NCI-H748 (cell line): Measurements from ENCODE around the gene CCDC192.
"Not testable (repeated sequence)": the region's sequence is repeated elsewhere in the genome, so short reads cannot be mapped to it uniquely, and the experiment has no call there.

Experiments
- DNase-seq: peaks from one replicate; lab custom pipeline; 2025; ENCODE audit not compliant: unreplicated experiment; lab: John Stamatoyannopoulos, UW

Gene CCDC192, protein sequence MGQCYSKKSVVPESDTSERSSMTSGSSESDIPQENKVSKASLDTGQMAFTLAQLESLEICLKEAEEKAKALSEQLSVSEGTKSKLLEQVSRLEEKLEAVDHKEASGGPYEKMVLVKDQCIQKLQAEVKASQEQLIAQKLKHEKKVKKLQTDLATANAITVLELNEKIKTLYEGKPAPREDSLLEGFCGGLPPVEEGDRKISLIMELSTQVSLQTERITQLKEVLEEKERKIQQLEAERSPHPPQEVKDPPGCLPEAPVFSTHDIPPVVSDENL

DNA sequence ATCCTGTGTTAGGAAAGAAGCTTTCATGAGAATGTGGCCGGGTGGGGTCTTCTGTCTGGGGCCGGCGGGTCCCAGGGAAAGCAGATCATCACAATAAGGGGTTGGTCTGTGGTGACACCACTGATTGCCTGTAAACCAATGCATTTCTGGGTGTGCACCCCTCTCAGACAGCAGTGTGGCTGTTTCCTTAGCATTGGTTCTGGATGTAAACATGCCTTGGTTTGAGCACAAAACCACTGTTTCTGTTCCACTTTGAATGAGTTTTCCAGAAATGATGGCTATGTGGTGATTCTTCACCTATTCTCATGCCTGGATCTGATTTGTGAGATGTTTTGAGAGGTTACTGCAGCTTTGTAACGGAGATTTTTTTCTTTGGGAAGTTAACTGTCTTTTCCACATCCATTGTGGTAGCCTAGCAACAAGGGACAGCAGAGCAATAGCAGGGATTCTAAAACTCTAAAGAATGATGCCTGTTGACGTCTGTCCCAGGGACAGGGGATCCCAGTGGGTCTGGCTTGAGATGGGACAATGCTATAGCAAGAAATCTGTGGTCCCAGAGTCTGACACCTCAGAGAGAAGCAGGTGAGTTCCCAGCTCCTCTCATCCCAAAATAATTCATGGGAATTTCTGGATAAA is at the start of gene CCDC192:
Gene CCDC192, plus strand, starts transcription at position 466 of the 636 bp plus-strand sequence. Its CDS starts 55 bp downstream, at position 521.
- peak; percentile 13 for DNase-seq

DNA sequence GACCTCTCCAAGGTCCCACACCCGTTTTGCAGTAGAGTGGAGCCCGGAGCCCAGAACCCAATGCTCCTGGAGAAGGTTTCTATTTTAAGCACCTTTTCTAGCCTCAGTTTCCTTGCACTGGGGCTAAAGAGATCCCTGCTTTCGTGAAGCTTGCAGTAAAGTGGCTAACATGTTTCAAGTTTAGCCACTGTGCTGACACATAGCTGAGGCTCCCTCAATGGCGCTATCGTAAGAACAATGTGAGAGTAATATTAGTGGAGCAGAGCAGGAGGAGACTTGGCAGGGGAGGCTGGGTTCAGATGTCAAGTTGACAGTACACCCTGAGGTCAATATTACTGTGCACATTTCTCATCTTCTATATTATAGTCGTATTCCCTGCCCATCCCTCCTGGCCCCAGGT is 46.4 kb upstream of the CCDC192 start:
- DNase-seq: no peak

DNA sequence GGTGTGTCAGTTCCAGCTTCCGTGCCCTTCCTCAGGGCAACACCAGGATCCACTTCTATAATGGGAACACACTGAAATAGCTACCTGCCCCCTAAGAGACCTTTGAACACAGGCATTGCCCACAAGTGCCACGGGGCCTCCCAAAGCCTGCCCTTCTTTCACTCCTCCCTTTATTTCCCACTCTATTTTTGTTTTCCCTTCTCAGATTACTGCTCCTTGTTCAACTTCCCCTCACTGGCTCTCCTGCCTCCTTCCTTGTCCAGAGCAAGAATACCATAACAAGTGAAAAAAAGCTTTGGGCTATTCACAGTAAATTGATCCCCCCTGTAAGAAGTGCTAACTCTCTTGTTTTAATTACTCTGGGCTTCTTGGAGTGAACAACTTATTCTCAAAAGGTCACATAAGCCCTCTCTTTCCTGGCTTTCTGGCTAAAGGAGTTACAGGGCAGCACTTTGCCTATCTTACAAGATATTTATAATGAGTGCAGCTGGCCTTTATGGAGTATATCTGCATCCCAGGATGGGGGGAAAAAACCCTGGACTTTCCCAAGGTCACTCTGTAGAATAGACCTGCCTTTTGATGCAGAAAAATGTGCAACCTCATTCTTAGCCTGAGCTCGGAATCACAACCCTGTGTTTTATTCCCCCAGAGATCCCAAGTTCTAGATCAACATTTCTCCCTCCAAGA is 43.0 kb upstream of the CCDC192 start:
- no peak for DNase-seq

DNA sequence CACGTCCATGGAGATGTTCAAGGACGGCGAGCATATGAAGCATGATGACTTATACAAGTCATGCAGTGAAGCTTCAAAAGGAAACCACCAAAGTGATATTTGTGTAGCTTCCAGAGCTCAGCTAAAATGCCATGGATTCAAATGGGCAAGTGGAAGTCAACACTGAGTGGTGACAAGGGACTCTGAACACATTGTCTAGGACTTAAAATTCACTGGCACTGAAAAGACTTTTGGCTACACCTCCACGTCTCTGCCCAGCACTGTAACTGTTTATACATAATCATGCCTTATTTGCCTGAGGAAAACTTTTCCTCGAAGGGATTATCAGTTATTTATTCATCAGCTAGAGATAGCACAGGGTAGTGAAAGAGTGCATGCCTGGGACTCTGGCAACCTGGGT is 39.1 kb upstream of the CCDC192 start:
- no peak for DNase-seq

DNA sequence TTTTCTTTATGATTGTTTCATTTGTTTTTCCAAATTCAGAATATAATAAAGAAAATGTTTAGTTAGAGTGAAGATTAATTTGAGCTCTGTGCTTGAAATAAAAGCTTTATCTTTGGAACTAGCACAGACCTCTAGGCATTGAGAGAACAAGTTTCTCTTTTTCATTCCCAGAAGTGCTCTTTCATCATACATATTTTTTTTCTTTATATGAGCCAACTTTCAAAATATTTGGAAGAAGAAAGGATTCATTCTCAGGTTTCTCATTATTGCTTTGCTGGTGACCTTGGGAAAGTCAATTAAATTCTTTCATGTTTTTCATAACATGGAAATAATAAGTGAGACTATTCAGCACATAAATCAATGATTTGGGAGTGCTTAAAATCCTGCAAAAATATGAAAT is 37.5 kb upstream of the CCDC192 start:
- DNase-seq: no peak

DNA sequence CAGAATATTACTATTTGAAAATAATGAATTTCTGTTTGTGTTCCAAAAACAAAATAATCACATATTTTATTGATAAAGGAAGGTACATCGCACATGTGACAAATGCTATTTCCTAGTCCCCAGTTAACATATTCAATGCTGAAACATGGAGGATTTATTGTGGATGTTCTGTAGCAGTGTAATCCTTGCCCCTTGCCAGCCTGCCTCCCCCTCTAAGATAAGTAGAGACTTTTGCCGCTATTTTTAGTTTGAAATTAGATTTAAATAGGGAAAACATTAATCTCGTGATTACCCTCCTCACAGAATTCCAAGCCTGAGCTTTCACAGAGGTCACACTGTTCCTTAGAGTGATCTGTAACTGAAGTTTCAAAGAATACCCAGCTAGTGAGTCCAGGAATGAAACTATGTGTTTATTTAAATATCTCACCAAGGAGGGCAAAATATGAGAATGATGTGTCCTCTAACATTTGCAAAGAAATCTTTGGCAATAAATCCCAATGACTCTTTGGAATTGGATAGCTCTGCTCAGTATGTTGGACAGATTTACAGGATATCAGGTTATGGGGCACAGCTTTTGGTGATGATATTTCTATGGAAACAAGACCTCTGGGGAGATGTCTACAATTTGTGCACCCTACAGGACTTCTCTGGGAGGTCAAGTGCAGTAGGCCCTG is 37.0 kb upstream of the CCDC192 start:
- no peak for DNase-seq

DNA sequence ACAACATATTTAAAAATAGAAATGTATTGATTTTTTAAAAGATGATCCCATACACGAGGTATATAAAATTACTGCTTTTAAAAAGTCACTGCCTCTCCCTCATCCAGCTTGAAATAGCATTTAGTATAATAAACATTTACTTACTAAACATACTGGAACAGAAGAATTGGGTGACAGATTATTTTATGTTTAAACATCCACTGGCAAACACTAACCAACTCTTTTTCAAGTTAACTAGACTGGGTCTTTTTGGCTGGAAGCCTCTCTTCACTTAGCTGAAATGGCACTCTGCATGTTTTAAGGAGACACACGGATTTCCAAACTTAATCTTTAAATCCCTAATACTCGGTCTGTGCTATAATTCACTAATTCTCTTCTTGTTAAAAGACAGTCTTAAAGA is 35.3 kb upstream of the CCDC192 start:
- no peak for DNase-seq

DNA sequence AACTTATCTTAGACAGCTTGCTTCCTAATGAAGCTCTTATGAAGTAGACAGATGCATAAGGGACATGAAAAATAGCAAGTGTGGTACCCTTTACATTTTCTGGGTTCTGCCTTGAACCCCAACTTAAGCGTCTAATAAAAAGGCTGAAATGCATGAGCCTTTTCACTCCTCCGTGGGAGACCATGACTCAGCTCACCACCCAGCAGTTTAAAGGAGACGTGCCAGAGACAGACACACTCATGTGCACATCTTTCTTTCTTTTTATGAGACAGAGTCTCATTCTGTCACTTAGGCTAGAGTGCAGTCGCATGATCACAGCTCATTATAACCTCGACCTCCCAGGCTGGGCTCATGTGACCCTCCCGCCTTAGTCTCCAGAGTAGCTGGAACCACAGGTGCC is 32.0 kb upstream of the CCDC192 start:
- no peak for DNase-seq

DNA sequence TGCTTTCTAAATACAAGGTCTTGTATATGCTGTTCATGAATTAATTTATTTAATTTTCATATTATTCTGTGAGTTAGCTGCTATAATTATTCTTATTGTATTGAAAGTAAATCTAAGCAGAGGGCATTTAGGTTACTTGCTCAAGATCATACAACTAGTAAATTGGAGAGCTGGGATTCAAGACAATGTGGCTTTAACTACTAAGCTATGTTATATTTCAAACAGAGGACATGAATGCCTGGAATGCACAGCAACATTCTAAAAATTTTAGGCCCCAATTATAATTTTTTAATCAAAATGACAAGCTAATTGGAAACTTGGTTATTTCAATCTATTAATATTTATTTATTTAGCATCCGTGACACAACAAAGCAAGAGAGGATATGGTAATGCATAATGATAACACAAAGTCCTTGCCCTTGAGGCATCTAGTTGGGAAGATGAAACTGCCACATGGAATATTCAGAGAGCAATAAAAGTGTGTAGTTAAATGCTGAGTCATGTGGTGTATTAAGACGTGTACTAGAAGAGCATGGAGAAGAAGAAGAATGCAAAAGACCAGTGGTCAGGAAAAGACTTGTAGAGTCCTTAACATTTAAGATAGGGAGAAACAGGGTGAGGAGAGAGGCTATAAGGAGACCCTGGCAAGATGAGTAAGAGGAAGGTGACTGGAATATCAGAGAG is 29.9 kb upstream of the CCDC192 start:
- DNase-seq: no peak

DNA sequence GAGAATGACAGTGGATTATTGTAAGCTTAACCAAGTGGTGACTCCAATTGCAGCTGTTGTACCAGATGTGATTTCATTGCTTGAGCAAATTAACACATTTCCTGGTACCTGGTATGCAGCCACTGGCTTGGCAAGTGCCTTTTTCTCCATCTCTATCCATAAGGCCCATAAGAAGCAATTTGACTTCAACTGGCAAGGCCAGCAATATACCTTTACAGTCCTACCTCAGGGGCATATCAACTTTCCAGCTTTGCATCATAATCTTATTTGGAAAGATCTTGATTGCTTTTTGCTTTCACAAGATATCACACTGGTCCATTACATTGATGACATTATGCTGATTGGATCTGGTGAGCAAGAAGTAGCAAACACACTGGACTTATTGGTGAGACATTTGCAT is 26.2 kb upstream of the CCDC192 start:
- DNase-seq: not testable (repeated sequence)

DNA sequence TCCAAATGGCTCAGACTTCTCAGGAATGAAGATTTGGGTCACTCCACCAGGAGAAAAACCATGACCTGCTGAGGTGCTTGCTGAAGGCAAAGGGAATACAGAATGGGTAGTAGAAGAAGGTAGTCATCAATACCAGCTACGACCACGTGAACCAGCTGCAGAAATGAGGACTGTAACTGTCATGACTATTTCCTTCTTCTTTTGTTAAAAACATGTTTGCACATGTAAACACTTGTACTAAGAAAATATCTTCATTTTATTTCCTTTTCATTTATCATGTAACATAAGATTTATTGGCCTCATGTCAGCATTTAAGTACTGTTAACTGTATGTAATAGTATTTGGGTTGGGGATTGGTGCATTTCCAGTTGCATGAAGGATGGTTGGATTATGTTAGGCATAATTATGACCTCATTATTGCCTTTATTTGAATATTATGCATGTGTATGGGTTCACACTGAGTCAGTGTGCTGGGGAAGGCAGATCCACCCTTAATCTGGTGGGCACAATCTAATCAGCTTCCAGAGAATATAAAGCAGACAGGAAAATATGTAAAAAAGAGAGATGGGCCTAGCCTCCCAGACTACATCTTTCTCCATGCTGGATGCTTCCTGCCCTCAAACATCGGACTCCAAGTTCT is 23.4 kb upstream of the CCDC192 start:
- DNase-seq: not testable (repeated sequence)

DNA sequence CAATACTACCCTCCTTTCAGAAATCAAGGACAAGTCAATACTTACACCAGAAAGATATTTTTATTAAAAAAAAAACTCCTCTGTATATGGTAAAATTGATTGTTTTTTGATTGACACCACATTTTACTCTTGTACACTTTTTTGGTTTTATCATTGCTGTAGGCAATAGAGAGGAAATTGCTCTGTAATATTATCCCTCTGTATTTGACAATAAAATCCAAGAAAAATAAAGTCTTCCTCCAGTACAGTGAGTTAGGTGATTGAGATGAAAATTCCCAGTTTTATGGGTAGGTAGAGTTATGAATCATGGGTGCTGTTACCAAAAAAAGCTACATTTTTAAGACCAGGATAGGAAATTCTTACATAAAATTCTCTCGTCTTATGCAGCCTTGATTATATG is 22.6 kb upstream of the CCDC192 start:
- DNase-seq: no peak

DNA sequence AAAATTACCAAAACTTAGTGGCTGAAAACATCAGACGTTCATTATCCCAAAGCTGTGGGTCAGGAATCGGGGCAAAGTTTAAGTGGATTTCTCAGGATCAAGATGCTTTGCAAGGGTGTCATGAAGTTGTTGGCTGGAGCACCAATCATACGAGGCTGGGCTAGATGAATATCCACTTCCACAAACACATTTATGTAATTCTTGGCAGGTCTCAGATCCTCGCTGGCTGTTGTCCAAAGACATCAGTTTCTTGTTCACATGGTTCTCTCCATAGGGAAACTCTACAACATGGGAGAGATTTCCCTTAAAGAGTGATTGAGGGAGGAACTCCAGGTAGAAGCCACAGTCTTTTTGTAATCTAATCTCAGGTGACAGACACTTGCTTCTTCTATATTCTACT is 20.2 kb upstream of the CCDC192 start:
- DNase-seq: no peak

DNA sequence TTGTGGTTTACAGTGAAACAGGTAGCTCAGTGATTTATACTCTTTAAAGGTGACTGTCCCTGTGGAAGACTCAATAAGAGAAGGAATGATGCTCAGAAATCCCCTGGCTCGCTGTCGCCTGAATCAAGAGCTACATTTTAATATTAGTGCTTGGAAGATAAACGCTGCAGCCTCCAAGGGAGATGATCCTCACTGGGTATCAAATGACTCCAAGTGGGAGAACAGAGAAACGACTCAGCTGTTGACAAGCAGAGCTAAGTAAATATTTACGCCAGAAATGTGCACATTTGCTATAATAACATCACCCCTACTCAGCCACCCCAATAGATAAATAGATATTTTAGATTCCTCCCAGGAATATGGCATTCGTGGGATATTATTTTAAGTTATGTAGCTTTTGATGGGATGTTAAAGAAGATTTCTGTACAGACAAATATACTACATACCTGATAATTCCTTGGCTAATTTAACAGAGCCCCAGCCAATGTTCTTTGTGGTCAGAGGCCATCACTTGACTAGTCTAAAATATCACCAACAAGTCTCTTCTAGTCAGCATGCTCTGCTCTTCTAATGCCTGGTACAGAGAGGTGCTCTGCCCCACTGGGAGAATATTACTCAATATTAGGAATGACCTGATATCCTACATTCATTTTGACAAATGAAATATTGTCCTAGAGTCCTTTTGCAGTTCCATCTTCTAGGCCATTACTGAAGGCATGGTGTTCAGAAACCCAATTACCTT is 18.3 kb upstream of the CCDC192 start:
- peak; percentile 54 for DNase-seq

DNA sequence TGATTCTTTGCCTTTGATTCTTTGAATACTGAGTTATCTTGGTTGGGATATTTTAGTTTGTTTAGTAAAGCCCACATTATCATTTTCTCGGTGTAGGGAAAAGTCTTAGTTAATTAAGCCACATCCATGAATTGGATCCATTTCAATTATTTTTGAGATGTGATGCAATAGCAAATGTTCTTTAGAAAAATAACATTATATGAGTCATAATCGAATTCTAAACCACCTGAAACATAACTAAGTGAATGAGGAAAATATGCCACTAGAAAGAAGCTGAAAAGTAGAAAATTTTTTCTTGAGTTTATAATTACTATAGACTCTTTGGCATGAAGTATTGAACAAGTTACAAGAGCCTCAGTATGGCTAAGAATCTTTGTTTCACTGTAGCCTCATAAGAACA is 17.5 kb upstream of the CCDC192 start:
- DNase-seq: no peak

DNA sequence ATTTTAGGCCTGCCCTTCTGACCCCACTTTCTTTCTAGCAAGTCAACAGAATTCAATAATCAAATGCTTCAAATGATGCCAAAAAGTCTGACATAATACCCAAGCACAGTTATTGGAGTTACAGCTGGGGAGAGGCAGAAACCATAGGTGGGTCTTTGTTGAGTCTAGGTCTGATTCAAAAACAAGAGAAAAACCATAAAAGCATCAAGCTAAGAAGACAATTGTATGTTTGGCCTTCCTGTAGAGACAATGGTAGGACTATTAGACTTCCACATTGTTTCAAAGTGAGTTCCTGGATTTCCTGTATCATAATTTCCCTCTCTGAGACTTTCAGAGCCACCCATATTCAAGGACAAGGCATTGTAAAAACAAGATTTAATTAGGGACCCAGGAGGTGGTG is 16.8 kb upstream of the CCDC192 start:
- no peak for DNase-seq

DNA sequence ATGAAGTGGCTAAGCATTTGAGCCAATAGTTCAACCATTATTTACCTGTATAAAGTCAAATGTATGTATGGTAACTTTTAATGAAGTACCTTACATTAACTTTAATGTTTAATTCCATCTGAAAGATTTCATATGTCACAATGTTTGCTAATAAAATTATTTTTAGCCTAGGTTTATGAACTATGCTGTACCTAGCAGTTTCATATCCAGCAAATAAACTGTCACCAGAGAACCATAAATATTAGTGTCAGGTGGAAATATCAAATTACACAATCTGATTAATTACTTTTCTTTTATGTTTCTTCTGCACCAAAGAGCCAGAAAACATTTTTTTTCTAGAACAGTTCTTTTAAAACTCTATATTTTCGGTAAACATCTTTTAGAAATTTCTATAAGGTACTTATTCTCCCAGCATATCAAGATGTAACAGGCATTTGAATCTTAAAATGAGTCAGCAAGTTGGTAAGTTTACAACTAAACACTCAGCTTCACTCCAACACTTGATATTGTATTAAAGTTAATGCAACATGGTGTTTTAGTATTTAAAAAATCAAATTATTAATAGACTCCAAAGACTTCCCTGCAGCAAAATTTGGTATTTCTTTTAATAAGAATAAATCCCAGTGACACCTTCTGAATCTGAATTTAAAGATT is 8.5 kb upstream of the CCDC192 start:
- DNase-seq: no peak

DNA sequence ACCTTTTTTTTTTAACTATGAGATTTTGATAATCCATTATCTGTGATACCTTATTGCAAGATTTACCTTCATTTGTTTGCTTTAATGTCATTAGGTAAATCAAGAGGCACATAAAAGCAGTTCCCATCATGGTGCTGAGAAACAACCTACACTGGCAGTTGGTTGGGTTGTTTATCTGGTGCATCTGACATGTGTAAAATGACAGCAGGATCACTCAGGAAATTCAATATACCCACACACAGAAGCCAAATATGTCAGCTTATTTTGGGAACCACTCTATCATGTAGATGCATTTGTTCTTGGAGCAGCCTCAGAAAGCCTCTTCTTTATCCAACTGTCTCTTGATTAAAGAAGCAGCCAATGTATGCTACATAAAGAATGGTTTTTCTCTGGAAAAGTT is 7.8 kb upstream of the CCDC192 start:
- DNase-seq: peak; percentile 5

DNA sequence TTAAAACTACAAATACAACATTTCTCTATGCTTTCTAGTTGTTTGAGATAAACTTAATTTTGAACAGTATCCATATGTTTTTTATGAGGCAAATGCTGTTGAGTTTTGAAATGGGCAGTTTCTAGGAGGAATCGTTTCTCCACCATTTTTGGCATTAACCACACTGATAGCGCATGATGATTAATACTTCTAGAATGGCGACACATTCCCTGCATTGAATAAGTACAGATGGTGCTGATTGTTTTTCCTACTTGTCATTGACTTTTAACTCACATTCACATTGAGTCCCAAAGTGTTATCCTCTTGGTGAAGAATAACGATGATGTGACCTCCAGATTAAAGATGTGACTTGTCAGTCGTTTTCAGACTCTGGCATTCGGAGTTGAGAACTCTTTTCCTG is 6.5 kb upstream of the CCDC192 start:
- DNase-seq: no peak
